K562 (cell line): ENCODE measurements around the gene LAP3. TPM values are rescaled to one million over a fixed set of nuclear protein-coding genes. Genes with fewer than 3 reads are reported as not detected.

Source experiments
- EP300 ChIP-seq: IDR thresholded peaks from 2 replicates; pipeline ENCODE4 v1.6.1; 2012; ENCODE audit warnings: low read length, improper control_type of control experiment
- GTF2B ChIP-seq: IDR thresholded peaks from 2 replicates; pipeline ENCODE4 v1.6.1; 2011; ENCODE audit not compliant: insufficient read length; ENCODE audit errors: extremely low read depth
- IRF1 ChIP-seq: sonication (generic); formaldehyde crosslinking; IDR thresholded peaks from 2 replicates; pipeline ENCODE4 v1.8.0; 2022; ENCODE audit warnings: missing genetic modification reagents, mild to moderate bottlenecking, borderline replicate concordance
- KAT7 ChIP-seq: sonication (generic); formaldehyde crosslinking; IDR thresholded peaks from 2 replicates; pipeline ENCODE4 v1.8.0; 2022; ENCODE audit warnings: missing genetic modification reagents, mild to moderate bottlenecking, borderline replicate concordance
- MTA1 ChIP-seq: fragments of 450-650 bp; IDR thresholded peaks from 2 replicates; pipeline ENCODE4 v1.6.1; 2017; ENCODE audit warnings: borderline replicate concordance
- MYBL2 ChIP-seq, 2 experiments: fragments of 450-650 bp in 1 of 2; sonication (generic) in 1 of 2; formaldehyde crosslinking in 1 of 2; IDR thresholded peaks; 2 replicates each; pipeline versions ENCODE4 v1.6.1 to v1.8.1; 2017 to 2022; ENCODE audit warnings: borderline replicate concordance in 1 of 2, inconsistent platforms in 1 of 2, low read depth in 1 of 2, mild to moderate bottlenecking in 1 of 2, missing genetic modification reagents in 1 of 2, moderate library complexity in 1 of 2
- NCOA2 ChIP-seq, 2 experiments: fragments of 450-650 bp; IDR thresholded peaks; 2 replicates each; pipeline ENCODE4 v1.6.1; 2018; ENCODE audit warnings: mild to moderate bottlenecking in 2 of 2, moderate library complexity in 1 of 2; ENCODE audit not compliant: partially characterized antibody in 2 of 2
- NCOA4 ChIP-seq: fragments of 450-650 bp; IDR thresholded peaks from 2 replicates; pipeline ENCODE4 v1.6.1; 2018; ENCODE audit warnings: mild to moderate bottlenecking; ENCODE audit not compliant: partially characterized antibody
- PTRF ChIP-seq: fragments of 450-650 bp; IDR thresholded peaks from 2 replicates; pipeline ENCODE4 v1.6.1; 2016; ENCODE audit warnings: mild to moderate bottlenecking, missing genetic modification characterization, missing compliant biosample characterization
- SFPQ ChIP-seq: fragments of 200-400 bp; formaldehyde crosslinking; IDR thresholded peaks from 2 replicates; pipeline ENCODE4 v1.6.1; 2017; ENCODE audit warnings: mild to moderate bottlenecking, low read depth, low read length, moderate library complexity
- SIX5 ChIP-seq, 2 experiments: IDR thresholded peaks; 2 replicates each; pipeline ENCODE4 v1.6.1; 2011; ENCODE audit warnings: low read length in 2 of 2, borderline replicate concordance in 1 of 2, low read depth in 1 of 2, mild to moderate bottlenecking in 1 of 2, moderate library complexity in 1 of 2; ENCODE audit not compliant: insufficient read depth in 1 of 2
- SLC30A9 ChIP-seq: fragments of 250-450 bp; sonication (Bioruptor Pico); IDR thresholded peaks from 2 replicates; pipeline ENCODE4 v1.8.0; 2022; ENCODE audit warnings: mild to moderate bottlenecking, moderate library complexity
- SOX6 ChIP-seq: fragments of 450-650 bp; IDR thresholded peaks from 2 replicates; pipeline ENCODE4 v1.6.1; 2014; ENCODE audit warnings: mild to moderate bottlenecking
- STAT5A ChIP-seq: IDR thresholded peaks from 2 replicates; pipeline ENCODE4 v1.6.1; 2012; ENCODE audit warnings: low read length, inconsistent platforms, borderline replicate concordance
- TCF7L2 ChIP-seq: fragments of 150-350 bp; IDR thresholded peaks from 2 replicates; pipeline ENCODE4 v1.6.1; 2016; ENCODE audit warnings: low read depth, mild to moderate bottlenecking, low read length, moderate library complexity
- ZKSCAN8 ChIP-seq: fragments of 200-800 bp; sonication (Bioruptor generic); IDR thresholded peaks from 2 replicates; pipeline ENCODE4 v1.6.1; 2016; ENCODE audit warnings: missing genetic modification characterization, missing compliant biosample characterization
- ZNF140 ChIP-seq: fragments of 250-450 bp; sonication (Bioruptor Pico); IDR thresholded peaks from 2 replicates; pipeline ENCODE4 v1.8.0; 2021; ENCODE audit warnings: moderate library complexity, mild to moderate bottlenecking, inconsistent platforms
- ZNF583 ChIP-seq: fragments of 250-450 bp; sonication (Bioruptor Pico); IDR thresholded peaks from 2 replicates; pipeline ENCODE4 v1.4.0; 2020
- ZSCAN32 ChIP-seq: fragments of 450-650 bp; formaldehyde crosslinking; IDR thresholded peaks from 2 replicates; pipeline ENCODE4 v1.4.0; 2020; ENCODE audit warnings: mild to moderate bottlenecking, moderate library complexity
- polyA plus RNA-seq, 8 experiments: library from polyadenylated mRNA; depleted of rRNA in 4 of 8; stranded (reverse) in 5 of 8; unstranded in 3 of 8; fragments of >200 nt; fragmentation: Nextera tagmentation in 2 of 8; fragmentation: Illumina TruSeq in 1 of 8; extraction: Ambion mirVana in 2 of 8; extraction: Trizol in 1 of 8; gene quantifications; 2 replicates each; pipeline versions ENCODE4 v1.2.1 to v1.2.3, GENCODE V29; 2011 to 2014; ENCODE audit warnings: inconsistent platforms in 1 of 8, missing spikeins in 1 of 8
- total RNA-seq, 7 experiments: library from RNA; depleted of rRNA in 6 of 7; stranded (reverse); fragments of >200 nt in 6 of 7; fragmentation: Illumina TruSeq in 2 of 7; extraction: Trizol in 2 of 7; gene quantifications; 2 replicates each; pipeline versions ENCODE4 v1.2.1 to v1.2.3, GENCODE V29; 2011 to 2021; ENCODE audit warnings: low replicate concordance in 1 of 7
- TF ChIP-seq, protein P1 (sequence below), 3 experiments: IDR thresholded peaks in 2 of 3; conservative IDR thresholded peaks in 1 of 3; 2 replicates each; pipeline ENCODE4 v1.5.1; 2011 to 2012; ENCODE audit warnings: low read length in 3 of 3, mild to moderate bottlenecking in 3 of 3, control low read depth in 2 of 3, improper control_type of control experiment in 1 of 3, inconsistent platforms in 1 of 3, low read depth in 1 of 3, mixed read lengths in 1 of 3, moderate library complexity in 1 of 3; ENCODE audit not compliant: insufficient read depth in 2 of 3

The LAP3 gene
- total and polyA plus RNA-seq, 9 of the 15 experiments (the other 6 are each of a cell fraction or from before 2014, with no cell fraction given) = 82.3 to 170 (median 107) TPM

GRCh38 chr4:17614416-17615299 lies 37.7 kb downstream of the LAP3 start, which contains the start of gene MED28 (continued):
- TF ChIP-seq, protein P1, sequence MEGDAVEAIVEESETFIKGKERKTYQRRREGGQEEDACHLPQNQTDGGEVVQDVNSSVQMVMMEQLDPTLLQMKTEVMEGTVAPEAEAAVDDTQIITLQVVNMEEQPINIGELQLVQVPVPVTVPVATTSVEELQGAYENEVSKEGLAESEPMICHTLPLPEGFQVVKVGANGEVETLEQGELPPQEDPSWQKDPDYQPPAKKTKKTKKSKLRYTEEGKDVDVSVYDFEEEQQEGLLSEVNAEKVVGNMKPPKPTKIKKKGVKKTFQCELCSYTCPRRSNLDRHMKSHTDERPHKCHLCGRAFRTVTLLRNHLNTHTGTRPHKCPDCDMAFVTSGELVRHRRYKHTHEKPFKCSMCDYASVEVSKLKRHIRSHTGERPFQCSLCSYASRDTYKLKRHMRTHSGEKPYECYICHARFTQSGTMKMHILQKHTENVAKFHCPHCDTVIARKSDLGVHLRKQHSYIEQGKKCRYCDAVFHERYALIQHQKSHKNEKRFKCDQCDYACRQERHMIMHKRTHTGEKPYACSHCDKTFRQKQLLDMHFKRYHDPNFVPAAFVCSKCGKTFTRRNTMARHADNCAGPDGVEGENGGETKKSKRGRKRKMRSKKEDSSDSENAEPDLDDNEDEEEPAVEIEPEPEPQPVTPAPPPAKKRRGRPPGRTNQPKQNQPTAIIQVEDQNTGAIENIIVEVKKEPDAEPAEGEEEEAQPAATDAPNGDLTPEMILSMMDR (IDR thresholded peaks at IDR 0.05 in 2 of 3, conservative IDR thresholded peaks at IDR 0.05 in 1 of 3; ENCODE audit: insufficient read depth in 2 of 3, low read depth in 1 of 3, low read length in 3 of 3) = 0 out of 6 replicates have a peak, but pooled peaks of 1 of the 3 experiments have one; percentile 17
- TF ChIP-seq NCOA4 (peak; percentile 46), TCF7L2 (no peak), PTRF (no peak), ZKSCAN8 (CRISPR knock-in tag) (no peak), SLC30A9 (no peak), STAT5A (no peak), MYBL2 (IDR thresholded peaks at IDR 0.05; ENCODE audit: low read depth) (no peak), MYBL2 (CRISPR knock-in tag; IDR thresholded peaks at IDR 0.05; ENCODE audit: borderline replicate concordance) (no peak), GTF2B (no peak), SFPQ (no peak), KAT7 (CRISPR knock-in tag) (no peak; the same call in 1 of the 2 replicates), NCOA2 (IDR thresholded peaks at IDR 0.05; ENCODE audit: partially characterized antibody in 2 of 2) (no peak), IRF1 (CRISPR knock-in tag) (no peak), EP300 (no peak), ZSCAN32 (CRISPR knock-in tag) (no peak), ZNF140 (no peak), ZNF583 (CRISPR knock-in tag) (no peak), MTA1 (no peak), SIX5 (IDR thresholded peaks at IDR 0.05; ENCODE audit: borderline replicate concordance in 1 of 2, insufficient read depth in 1 of 2, low read depth in 1 of 2, low read length in 2 of 2) (no peak), SOX6 (no peak)
